OCI-LY1 (cell line): Measurements from ENCODE around the gene TBX15.

Experiments
- H2AFZ ChIP-seq: fragments of 200-600 bp; sonication (generic), shearing (Covaris generic); 2 replicates; pipeline ENCODE4 v1.6.0; 2014; ENCODE audit warnings: antibody characterized with exemption, mild to moderate bottlenecking, low read length
- H3F3A ChIP-seq: fragments of 200-600 bp; sonication (generic), shearing (Covaris generic); 2 replicates; pipeline ENCODE4 v1.6.0; 2014; ENCODE audit warnings: mild to moderate bottlenecking, antibody characterized with exemption, low read length, moderate library complexity; ENCODE audit not compliant: insufficient read depth
- H3K27ac ChIP-seq: fragments of 200-600 bp; sonication (generic); 2 replicates; pipeline ENCODE4 v1.5.1; 2014; ENCODE audit warnings: low read length, mixed run types, mild to moderate bottlenecking, low read depth; ENCODE audit not compliant: poor library complexity, severe bottlenecking
- H3K27me3 ChIP-seq: fragments of 200-600 bp; sonication (generic); 2 replicates; pipeline ENCODE4 v1.6.0; 2014; ENCODE audit warnings: antibody characterized with exemption, mild to moderate bottlenecking, low read length, moderate library complexity; ENCODE audit not compliant: insufficient read depth
- H3K36me3 ChIP-seq: fragments of 200-600 bp; sonication (generic); 2 replicates; pipeline ENCODE4 v1.6.1; 2014; ENCODE audit warnings: mild to moderate bottlenecking, antibody characterized with exemption, low read length, moderate library complexity, mixed read lengths; ENCODE audit not compliant: insufficient read depth
- H3K4me1 ChIP-seq: fragments of 200-600 bp; sonication (generic); 2 replicates; pipeline ENCODE4 v1.5.1; 2014; ENCODE audit warnings: mild to moderate bottlenecking, low read length, moderate library complexity; ENCODE audit not compliant: insufficient read depth, severe bottlenecking
- H3K4me2 ChIP-seq: fragments of 200-600 bp; sonication (generic), shearing (Covaris generic); 2 replicates; pipeline ENCODE4 v1.6.1; 2014; ENCODE audit warnings: low read length
- H3K4me3 ChIP-seq: fragments of 200-600 bp; sonication (generic); 2 replicates; pipeline ENCODE4 v1.5.1; 2014; ENCODE audit warnings: low read length, low read depth, mild to moderate bottlenecking, mixed read lengths; ENCODE audit not compliant: poor library complexity, severe bottlenecking
- H3K79me2 ChIP-seq: fragments of 200-600 bp; shearing (Covaris generic); 2 replicates; pipeline ENCODE4 v1.6.1; 2016; ENCODE audit warnings: mixed run types, low read length, mixed read lengths; ENCODE audit not compliant: insufficient read depth
- H3K9ac ChIP-seq: fragments of 200-600 bp; sonication (generic), shearing (Covaris generic); 2 replicates; pipeline ENCODE4 v1.6.1; 2014; ENCODE audit warnings: mild to moderate bottlenecking, low read length, mixed read lengths
- H3K9me2 ChIP-seq: fragments of 200-600 bp; sonication (generic), shearing (Covaris generic); 2 replicates; pipeline ENCODE4 v1.6.1; 2014; ENCODE audit warnings: low read depth, mild to moderate bottlenecking, low read length, mixed read lengths
- H3K9me3 ChIP-seq: fragments of 200-600 bp; shearing (Covaris generic); 2 replicates; pipeline ENCODE4 v1.6.1; 2014; ENCODE audit warnings: low read length, mixed read lengths
- H4K20me1 ChIP-seq: fragments of 200-600 bp; sonication (generic), shearing (Covaris generic); 2 replicates; pipeline ENCODE4 v1.6.0; 2016; ENCODE audit warnings: mild to moderate bottlenecking, low read length; ENCODE audit not compliant: insufficient read depth
- CTCF ChIP-seq: fragments of 200-600 bp; sonication (generic), shearing (Covaris generic); IDR thresholded peaks from 2 replicates; pipeline ENCODE4 v1.5.1; 2017; ENCODE audit warnings: mild to moderate bottlenecking, antibody characterized with exemption, low read length, moderate library complexity, mixed read lengths
- EZH2 ChIP-seq: fragments of 200-600 bp; sonication (generic), shearing (Covaris generic); IDR thresholded peaks from 2 replicates; pipeline ENCODE4 v1.8.0; 2017; ENCODE audit warnings: borderline replicate concordance, mixed run types, mild to moderate bottlenecking, antibody characterized with exemption, low read length, moderate library complexity, mixed read lengths

Gene TBX15

GRCh38 chr1:118982821-118983557 is 5.2 kb downstream of the TBX15 start:
- Histone ChIP-seq H3K4me1 (no peaks in the 10 kb centered on the region), H3K9me2 (no peaks in the 10 kb centered on the region), H3K9ac (no peak overlapping the region), H3K4me2 (no peak overlapping the region), H3K27ac (no peak overlapping the region), H3K36me3 (no peaks in the 10 kb centered on the region; the same call in 1 of the 2 replicates), H3K79me2 (no peaks in the 10 kb centered on the region), H3K9me3 (no peaks in the 10 kb centered on the region), H3K4me3 (no peak overlapping the region), H2AFZ (no peak overlapping the region), H4K20me1 (no peaks in the 10 kb centered on the region), H3F3A (no peaks in the 10 kb centered on the region), H3K27me3 (no peaks in the 10 kb centered on the region)
- TF ChIP-seq CTCF = no peak
- TF ChIP-seq EZH2 = no peak

DNA sequence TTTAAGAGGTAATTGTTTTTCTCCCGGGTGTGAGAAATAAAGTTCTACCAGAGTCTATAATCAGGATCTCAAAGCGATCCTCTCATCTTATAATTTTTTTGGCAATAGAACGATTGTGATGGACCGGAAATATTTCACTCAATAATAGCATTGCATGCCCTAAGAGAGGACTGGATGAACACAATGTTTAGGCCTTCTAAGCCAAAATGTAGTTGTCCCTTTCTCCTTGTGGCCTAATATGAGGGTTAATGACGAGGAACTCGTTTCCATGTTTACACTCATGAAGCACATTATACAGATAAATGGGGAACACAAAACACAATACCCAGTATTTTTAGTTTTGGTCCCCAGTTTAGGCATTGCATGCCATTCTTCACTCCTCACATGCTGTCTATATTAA is 5.9 kb downstream of the TBX15 start:
- Histone ChIP-seq H3K79me2 (no peaks in the 10 kb centered on the region), H3K9me2 (no peaks in the 10 kb centered on the region), H2AFZ (no peak overlapping the region), H4K20me1 (no peaks in the 10 kb centered on the region), H3F3A (no peaks in the 10 kb centered on the region), H3K9ac (no peak overlapping the region), H3K4me3 (no peak overlapping the region), H3K4me1 (no peaks in the 10 kb centered on the region), H3K9me3 (no peaks in the 10 kb centered on the region), H3K27me3 (no peaks in the 10 kb centered on the region), H3K27ac (no peak overlapping the region), H3K36me3 (no peaks in the 10 kb centered on the region; the same call in 1 of the 2 replicates), H3K4me2 (no peak overlapping the region)
- TF ChIP-seq CTCF (no peak), EZH2 (no peak)

GRCh38 chr1:118981436-118981835 is 6.7 kb downstream of the TBX15 start:
- Histone ChIP-seq H2AFZ (no peak overlapping the region), H3K4me2 (no peak overlapping the region), H3K9ac (no peak overlapping the region), H3K4me3 (no peak overlapping the region), H3F3A (no peaks in the 10 kb centered on the region), H3K79me2 (no peaks in the 10 kb centered on the region), H3K9me3 (no peaks in the 10 kb centered on the region), H3K9me2 (no peaks in the 10 kb centered on the region), H4K20me1 (no peaks in the 10 kb centered on the region), H3K4me1 (no peaks in the 10 kb centered on the region), H3K27me3 (no peaks in the 10 kb centered on the region), H3K27ac (no peak overlapping the region), H3K36me3 (no peaks in the 10 kb centered on the region; the same call in 1 of the 2 replicates)
- no peak for TF ChIP-seq EZH2
- no peak for TF ChIP-seq CTCF
